ENCODE results near the gene TGFB1I1.

TGFB1I1 gene

DNA sequence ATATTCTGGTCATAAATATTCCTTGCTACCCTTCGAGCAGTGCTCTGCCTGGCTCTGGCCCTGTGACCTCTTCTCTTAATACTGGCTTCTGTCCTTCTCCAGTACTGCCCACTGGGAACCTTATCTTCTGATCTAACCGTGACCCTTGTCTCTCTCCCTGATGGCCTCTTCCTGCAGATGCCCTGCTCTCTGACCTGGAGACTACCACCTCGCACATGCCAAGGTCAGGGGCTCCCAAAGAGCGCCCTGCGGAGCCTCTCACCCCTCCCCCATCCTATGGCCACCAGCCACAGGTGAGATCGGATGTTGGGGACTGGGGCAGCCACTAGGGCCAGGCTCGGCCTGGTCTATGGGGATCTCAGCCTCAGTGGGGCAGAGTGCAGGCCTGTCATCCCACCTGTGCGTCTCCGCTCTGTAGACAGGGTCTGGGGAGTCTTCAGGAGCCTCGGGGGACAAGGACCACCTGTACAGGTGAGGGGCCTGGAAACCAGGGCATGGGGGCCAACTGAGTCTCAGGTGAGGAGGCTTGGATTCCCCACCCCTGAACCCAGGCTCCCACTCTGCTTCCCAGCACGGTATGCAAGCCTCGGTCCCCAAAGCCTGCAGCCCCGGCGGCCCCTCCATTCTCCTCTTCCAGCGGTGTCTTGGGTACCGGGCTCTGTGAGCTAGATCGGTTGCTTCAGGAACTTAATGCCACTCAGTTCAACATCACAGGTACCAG lies 1.5 kb downstream of the TGFB1I1 start:
- H3K9me3 ChIP-seq, result no peaks in the 10 kb centered on the region
- no peaks in the 10 kb centered on the region; the same call in 1 of the 2 replicates for H3K36me3 ChIP-seq
- peaks cover 4% of the 10 kb centered on the region; the same call in 1 of the 2 replicates for H3K4me1 ChIP-seq
- no peak for DNase-seq
- H3K4me3 ChIP-seq (ENCODE audit: low read depth, low read length), result no peak overlapping the region
- no peaks in the 10 kb centered on the region for H3K27me3 ChIP-seq
- TF ChIP-seq, protein P1, sequence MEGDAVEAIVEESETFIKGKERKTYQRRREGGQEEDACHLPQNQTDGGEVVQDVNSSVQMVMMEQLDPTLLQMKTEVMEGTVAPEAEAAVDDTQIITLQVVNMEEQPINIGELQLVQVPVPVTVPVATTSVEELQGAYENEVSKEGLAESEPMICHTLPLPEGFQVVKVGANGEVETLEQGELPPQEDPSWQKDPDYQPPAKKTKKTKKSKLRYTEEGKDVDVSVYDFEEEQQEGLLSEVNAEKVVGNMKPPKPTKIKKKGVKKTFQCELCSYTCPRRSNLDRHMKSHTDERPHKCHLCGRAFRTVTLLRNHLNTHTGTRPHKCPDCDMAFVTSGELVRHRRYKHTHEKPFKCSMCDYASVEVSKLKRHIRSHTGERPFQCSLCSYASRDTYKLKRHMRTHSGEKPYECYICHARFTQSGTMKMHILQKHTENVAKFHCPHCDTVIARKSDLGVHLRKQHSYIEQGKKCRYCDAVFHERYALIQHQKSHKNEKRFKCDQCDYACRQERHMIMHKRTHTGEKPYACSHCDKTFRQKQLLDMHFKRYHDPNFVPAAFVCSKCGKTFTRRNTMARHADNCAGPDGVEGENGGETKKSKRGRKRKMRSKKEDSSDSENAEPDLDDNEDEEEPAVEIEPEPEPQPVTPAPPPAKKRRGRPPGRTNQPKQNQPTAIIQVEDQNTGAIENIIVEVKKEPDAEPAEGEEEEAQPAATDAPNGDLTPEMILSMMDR (IDR thresholded peaks at IDR 0.05; ENCODE audit: low read depth, low read length), result no peak

- TF ChIP-seq, protein P1 (IDR thresholded peaks at IDR 0.05; ENCODE audit: low read depth, low read length), result no peak
- Histone ChIP-seq H3K4me3 (ENCODE audit: low read depth, low read length) (no peak overlapping the region), H3K4me1 (peaks cover 4% of the 10 kb centered on the region; the same call in 1 of the 2 replicates), H3K9me3 (no peaks in the 10 kb centered on the region), H3K27me3 (no peaks in the 10 kb centered on the region), H3K36me3 (no peaks in the 10 kb centered on the region; the same call in 1 of the 2 replicates)
- DNase-seq, result no peak
Measured at GRCh38 chr16:31474173-31474714, 2.3 kb downstream of the TGFB1I1 start.

- DNase-seq, result no peak
- no peak overlapping the region for H3K4me3 ChIP-seq (ENCODE audit: low read depth, low read length)
- H3K4me1 ChIP-seq, result peaks cover 4% of the 10 kb centered on the region; the same call in 1 of the 2 replicates
- H3K27me3 ChIP-seq, result no peaks in the 10 kb centered on the region
- H3K36me3 ChIP-seq, result no peaks in the 10 kb centered on the region; the same call in 1 of the 2 replicates
- H3K9me3 ChIP-seq, result no peaks in the 10 kb centered on the region
- TF ChIP-seq, protein P1 (IDR thresholded peaks at IDR 0.05; ENCODE audit: low read depth, low read length), result no peak
Measured at GRCh38 chr16:31474773-31475738, 3.1 kb downstream of the TGFB1I1 start.

DNA sequence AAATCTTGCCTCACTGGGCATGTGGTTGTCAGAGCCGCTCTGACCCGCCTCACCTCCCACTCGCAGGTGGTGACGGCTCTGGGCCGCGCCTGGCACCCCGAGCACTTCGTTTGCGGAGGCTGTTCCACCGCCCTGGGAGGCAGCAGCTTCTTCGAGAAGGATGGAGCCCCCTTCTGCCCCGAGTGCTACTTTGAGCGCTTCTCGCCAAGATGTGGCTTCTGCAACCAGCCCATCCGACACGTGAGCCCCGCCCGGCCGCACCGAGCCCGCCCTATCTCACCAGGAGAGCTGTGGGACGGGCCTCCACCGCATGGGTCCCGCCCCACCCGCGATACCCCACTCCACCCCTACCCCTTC lies 4.0 kb downstream of the TGFB1I1 start:
- Histone ChIP-seq H3K27me3 (no peaks in the 10 kb centered on the region), H3K4me1 (peaks cover 4% of the 10 kb centered on the region; the same call in 1 of the 2 replicates), H3K4me3 (ENCODE audit: low read depth, low read length) (no peak overlapping the region), H3K9me3 (no peaks in the 10 kb centered on the region), H3K36me3 (no peaks in the 10 kb centered on the region; the same call in 1 of the 2 replicates)
- TF ChIP-seq, protein P1 (IDR thresholded peaks at IDR 0.05; ENCODE audit: low read depth, low read length), result no peak
- no peak for DNase-seq

DNA sequence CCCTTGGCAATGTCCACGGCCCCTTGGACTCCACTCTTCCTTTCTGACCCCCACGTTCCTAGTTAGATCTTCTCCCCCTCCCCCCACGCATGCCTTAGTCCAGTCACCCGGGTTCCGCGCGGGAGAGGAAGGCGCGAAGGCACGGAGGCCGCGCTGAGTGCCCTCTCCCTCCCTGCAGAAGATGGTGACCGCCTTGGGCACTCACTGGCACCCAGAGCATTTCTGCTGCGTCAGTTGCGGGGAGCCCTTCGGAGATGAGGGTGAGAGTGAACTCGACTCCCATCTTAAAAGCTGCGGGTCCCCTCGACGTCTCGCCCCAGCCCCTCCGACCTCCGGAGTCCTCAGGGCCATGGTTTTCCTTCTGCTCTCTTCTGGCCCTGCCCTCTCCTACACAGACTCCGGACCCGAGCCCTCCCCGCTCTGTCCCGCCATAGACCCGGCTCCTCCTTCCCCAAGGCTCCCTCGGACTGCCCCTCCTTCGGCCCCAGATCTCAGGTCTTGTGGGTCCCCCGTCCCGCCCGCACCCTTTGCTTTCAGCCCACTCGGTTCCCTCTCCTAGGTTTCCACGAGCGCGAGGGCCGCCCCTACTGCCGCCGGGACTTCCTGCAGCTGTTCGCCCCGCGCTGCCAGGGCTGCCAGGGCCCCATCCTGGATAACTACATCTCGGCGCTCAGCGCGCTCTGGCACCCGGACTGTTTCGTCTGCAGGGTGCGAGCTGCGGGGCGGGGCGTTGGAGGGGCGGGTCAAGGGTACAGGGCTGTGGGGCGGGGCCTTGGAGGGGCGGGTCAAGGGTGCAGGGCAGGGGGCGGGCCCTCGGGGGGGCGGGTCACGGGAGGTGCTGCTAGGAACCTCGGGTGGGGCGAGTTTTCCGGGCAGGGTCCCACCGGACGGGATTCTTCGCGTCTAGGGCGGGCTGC lies 4.6 kb downstream of the TGFB1I1 start:
- no peak for DNase-seq
- Histone ChIP-seq H3K36me3 (no peaks in the 10 kb centered on the region; the same call in 1 of the 2 replicates), H3K4me1 (peaks cover 4% of the 10 kb centered on the region; the same call in 1 of the 2 replicates), H3K9me3 (no peaks in the 10 kb centered on the region), H3K27me3 (no peaks in the 10 kb centered on the region), H3K4me3 (ENCODE audit: low read depth, low read length) (no peak overlapping the region)
- TF ChIP-seq, protein P1 (IDR thresholded peaks at IDR 0.05; ENCODE audit: low read depth, low read length), result no peak
